Right lobe of liver (tissue), 4 donors: ENCODE data around the gene FAT3.

Experiments used
- CTCF ChIP-seq, 4 donors: fragments of 200-600 bp in 3 of 4; fragments of 450-650 bp in 1 of 4; IDR thresholded peaks; one replicate each; pipeline versions ENCODE4 v1.5.1 to v1.8.0; 2016 to 2022; ENCODE audit warnings: antibody characterized with exemption in 4 of 4, mild to moderate bottlenecking in 2 of 4
- POLR2A ChIP-seq: fragments of 450-650 bp; IDR thresholded peaks from one replicate; pipeline ENCODE4 v1.6.1; 2017; ENCODE audit warnings: antibody characterized with exemption, mild to moderate bottlenecking
- donor health status: DM: no; HTN: no; CAD: no.
- donor health status: DM: no; HTN: no; CAD: no.
- donor health status: DM: no; HTN: yes; CAD: no.

- TF ChIP-seq POLR2A (no peak), CTCF (IDR thresholded peaks at IDR 0.05) (no peak)
These were observed 24.6 kb upstream of the FAT3 start for GRCh38 chr11:92199991-92200390.
